Body of pancreas (tissue), 4 donors: Measurements from ENCODE around the gene GALNT14. TPM values are rescaled to one million over a fixed set of nuclear protein-coding genes. Genes with fewer than 3 reads are reported as not detected.

ENCODE experiments used
- ATAC-seq: fragments of 150-250 bp; one replicate; pipeline ENCODE4 v1.9.1; 2016
- DNase-seq, 4 donors: peaks; one replicate each; pipeline ENCODE4 v3.0.0-alpha.2; 2019
- H3K27ac ChIP-seq, 4 donors: fragments of 200-600 bp; sonication (generic); 1 replicate in 3 of 4; 2 replicates in 1 of 4; pipeline versions ENCODE4 v1.5.1 to v1.6.1; 2016 to 2019; ENCODE audit warnings: mild to moderate bottlenecking in 1 of 4, mixed read lengths in 1 of 4, moderate library complexity in 1 of 4
- H3K27me3 ChIP-seq, 2 donors: fragments of 200-600 bp; sonication (generic); one replicate each; pipeline ENCODE4 v1.6.0; 2016; ENCODE audit warnings: mild to moderate bottlenecking in 1 of 2
- H3K36me3 ChIP-seq, 2 donors: fragments of 200-600 bp; sonication (generic); replicated peaks in 1 of 2; 2 replicates each; pipeline ENCODE4 v1.5.1; 2016; ENCODE audit warnings: low read depth in 2 of 2; ENCODE audit not compliant: insufficient read depth in 1 of 2
- H3K4me1 ChIP-seq: fragments of 200-600 bp; sonication (generic); one replicate; pipeline ENCODE4 v1.6.0; 2016
- H3K4me3 ChIP-seq, 2 donors: fragments of 200-600 bp; sonication (generic); 1 replicate in 1 of 2; 2 replicates in 1 of 2; pipeline ENCODE4 v1.5.1; 2016 to 2019
- H3K9me3 ChIP-seq, 3 donors: fragments of 200-600 bp; sonication (generic); 1 replicate in 2 of 3; 2 replicates in 1 of 3; pipeline ENCODE4 v1.5.1; 2016
- POLR2A ChIP-seq, 3 donors: fragments of 450-650 bp; IDR thresholded peaks; one replicate each; pipeline ENCODE4 v1.6.1; 2016; ENCODE audit warnings: antibody characterized with exemption in 3 of 3, mild to moderate bottlenecking in 2 of 3
- WGBS, 2 donors: methylation state at CpG; one replicate each; pipeline ENCODE4 v1.1.5; 2017; 5-methylcytosine and 5-hydroxymethylcytosine counted together
- intact Hi-C: fragments of 100-400 bp; cut with DNase I; formaldehyde crosslinking; loops from one replicate; pipeline ENCODE4 v1.15.1; 2023
- total RNA-seq, 2 donors: library from RNA; depleted of rRNA; stranded (reverse); fragments of >200 nt; gene quantifications; one replicate each; pipeline ENCODE4 v1.1.0, GENCODE V29; 2016
- TF ChIP-seq, protein P1 (sequence below), 7 experiments: fragments of 450-650 bp in 4 of 7; fragments of 200-600 bp in 3 of 7; sonication (generic) in 3 of 7; IDR thresholded peaks; one replicate each; pipeline ENCODE4 v1.5.1; 2016 to 2019; ENCODE audit warnings: antibody characterized with exemption in 7 of 7

GALNT14 gene
- total RNA-seq, 2 donors from 2014 or later = 2.6 to 6.7 TPM

DNA sequence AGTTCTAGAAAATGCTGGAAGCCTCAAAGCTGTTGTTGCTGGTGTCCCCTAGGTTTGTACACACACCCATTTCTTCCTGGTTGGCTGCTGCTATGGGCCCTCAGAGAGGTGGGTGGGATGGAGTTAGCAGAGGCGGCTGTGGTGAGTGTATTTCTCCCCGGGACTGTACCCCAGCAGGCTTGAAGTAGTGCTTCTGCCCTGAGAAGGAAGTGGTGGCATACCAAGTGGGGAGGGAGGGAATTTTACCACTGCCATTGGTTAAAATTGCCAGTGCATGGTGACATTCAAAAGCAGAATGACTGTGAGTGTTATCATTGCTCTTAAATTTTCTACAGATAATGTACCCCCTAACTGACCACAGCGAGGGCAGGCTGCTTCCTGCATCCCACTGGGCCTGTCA, 205.4 kb downstream of the GALNT14 start:
- WGBS, 2 donors = 55 to 75% methylated on average over 1 to 3 of the region's 3 CpGs
- no peaks in the 10 kb centered on the region for H3K9me3 ChIP-seq
- H3K27me3 ChIP-seq = no peaks in the 10 kb centered on the region
- DNase-seq (no peak), ATAC-seq (no peak)
- no peaks in the 10 kb centered on the region for H3K36me3 ChIP-seq
- TF ChIP-seq, protein P1, sequence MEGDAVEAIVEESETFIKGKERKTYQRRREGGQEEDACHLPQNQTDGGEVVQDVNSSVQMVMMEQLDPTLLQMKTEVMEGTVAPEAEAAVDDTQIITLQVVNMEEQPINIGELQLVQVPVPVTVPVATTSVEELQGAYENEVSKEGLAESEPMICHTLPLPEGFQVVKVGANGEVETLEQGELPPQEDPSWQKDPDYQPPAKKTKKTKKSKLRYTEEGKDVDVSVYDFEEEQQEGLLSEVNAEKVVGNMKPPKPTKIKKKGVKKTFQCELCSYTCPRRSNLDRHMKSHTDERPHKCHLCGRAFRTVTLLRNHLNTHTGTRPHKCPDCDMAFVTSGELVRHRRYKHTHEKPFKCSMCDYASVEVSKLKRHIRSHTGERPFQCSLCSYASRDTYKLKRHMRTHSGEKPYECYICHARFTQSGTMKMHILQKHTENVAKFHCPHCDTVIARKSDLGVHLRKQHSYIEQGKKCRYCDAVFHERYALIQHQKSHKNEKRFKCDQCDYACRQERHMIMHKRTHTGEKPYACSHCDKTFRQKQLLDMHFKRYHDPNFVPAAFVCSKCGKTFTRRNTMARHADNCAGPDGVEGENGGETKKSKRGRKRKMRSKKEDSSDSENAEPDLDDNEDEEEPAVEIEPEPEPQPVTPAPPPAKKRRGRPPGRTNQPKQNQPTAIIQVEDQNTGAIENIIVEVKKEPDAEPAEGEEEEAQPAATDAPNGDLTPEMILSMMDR (IDR thresholded peaks at IDR 0.05) = no peak
- TF ChIP-seq POLR2A (IDR thresholded peaks at IDR 0.05) = no peak
- no peak overlapping the region for H3K4me3 ChIP-seq
- intact Hi-C loops = no loop called here
- no peak overlapping the region for H3K27ac ChIP-seq
- H3K4me1 ChIP-seq = no peaks in the 10 kb centered on the region

DNA sequence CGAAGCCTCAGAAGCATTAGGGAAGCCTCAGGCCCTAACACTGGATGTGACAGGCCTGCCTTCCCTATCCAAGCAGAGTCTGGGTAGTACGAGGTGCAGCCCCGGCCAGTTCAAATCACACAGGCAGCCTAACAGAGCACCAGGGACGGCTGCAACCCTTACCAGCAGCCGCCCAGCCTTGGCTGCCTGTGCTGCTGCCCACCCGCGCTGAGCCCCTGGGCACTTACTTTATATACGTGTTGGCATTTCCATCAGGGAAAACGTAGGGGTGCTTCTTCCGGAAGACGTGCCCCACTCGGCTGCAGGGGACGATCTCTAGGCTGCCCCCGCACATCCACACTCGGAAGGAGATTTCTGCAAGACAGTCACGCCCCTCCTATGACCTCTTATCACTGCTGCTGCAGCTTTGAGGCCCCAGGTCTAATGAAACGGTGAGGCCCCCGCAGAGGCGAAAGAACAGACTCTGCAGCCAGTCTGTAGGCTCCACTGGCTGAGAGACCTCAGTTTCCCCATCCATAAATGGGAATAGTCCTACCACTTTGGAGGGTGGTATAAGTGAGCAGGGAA, 206.3 kb downstream of the GALNT14 start:
- no peaks in the 10 kb centered on the region for H3K36me3 ChIP-seq
- H3K4me1 ChIP-seq = no peaks in the 10 kb centered on the region
- intact Hi-C loops = no loop called here
- ATAC-seq = no peak
- no peaks in the 10 kb centered on the region for H3K9me3 ChIP-seq
- WGBS, 2 donors = 87 to 88% methylated on average over 12 to 18 of the region's 19 CpGs
- H3K4me3 ChIP-seq = no peak overlapping the region
- TF ChIP-seq POLR2A (IDR thresholded peaks at IDR 0.05) = no peak
- TF ChIP-seq, protein P1 (IDR thresholded peaks at IDR 0.05) = no peak
- no peaks in the 10 kb centered on the region for H3K27me3 ChIP-seq
- H3K27ac ChIP-seq = no peak overlapping the region
- no peak for DNase-seq

DNA sequence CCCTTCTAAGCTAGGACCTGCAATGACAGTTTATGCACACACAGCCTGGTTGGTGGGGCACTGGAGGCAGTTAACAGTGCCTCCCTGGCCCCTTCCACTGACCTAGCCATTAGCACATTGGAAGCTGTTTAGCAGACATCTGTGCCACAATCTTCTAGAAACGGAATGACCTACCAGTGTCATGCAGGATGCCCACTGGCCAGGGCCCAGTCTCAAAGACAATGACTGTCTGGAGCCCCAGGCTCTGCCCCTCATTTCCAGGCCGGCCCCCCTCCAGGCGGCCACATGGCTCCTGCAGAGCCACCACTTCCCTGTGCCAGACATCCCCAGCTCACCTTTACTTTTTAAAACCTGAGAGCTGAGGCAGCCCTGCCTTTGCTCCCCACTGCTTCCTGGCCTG, 207.5 kb downstream of the GALNT14 start:
- intact Hi-C loops = no loop called here
- no peaks in the 10 kb centered on the region for H3K4me1 ChIP-seq
- H3K27me3 ChIP-seq = no peaks in the 10 kb centered on the region
- DNase-seq = no peak
- H3K9me3 ChIP-seq = no peaks in the 10 kb centered on the region
- 81 to 86% methylated on average over 3 of the region's 3 CpGs for WGBS, 2 donors
- no peak overlapping the region for H3K27ac ChIP-seq
- TF ChIP-seq, protein P1 (IDR thresholded peaks at IDR 0.05) = no peak
- no peak for TF ChIP-seq POLR2A (IDR thresholded peaks at IDR 0.05)
- H3K36me3 ChIP-seq = no peaks in the 10 kb centered on the region
- no peak overlapping the region for H3K4me3 ChIP-seq
- no peak for ATAC-seq

DNA sequence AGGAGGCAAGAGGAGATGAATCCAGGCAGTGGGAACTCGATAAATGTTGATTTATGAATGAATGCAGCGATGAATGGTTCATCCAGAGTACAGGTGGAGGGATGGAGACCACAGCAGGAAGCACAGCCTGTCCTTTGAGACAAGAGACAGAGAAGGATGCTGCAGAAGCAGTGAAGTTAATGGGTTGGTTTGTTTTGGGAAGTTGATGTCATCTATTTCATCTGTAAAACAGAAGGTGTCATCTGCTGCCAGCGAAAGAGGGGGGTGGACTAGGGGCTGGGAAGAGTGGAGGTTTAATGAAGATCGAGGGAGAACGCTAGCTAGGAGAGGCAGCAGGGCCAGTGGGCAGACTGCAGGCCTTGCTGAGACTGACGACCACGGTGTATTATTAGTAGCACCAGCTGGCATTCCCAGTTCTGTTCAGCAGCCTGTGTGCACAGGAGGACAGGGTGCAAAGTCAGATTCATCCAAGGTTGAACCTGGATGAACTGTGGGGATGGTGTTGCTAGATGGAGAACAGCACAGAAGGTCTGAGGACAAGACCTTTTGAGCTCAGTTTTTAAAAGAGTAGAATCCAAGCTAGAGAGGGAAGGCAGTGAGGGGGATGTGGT, 210.7 kb downstream of the GALNT14 start:
- Histone ChIP-seq H3K27me3 (no peaks in the 10 kb centered on the region), H3K9me3 (no peaks in the 10 kb centered on the region), H3K4me3 (no peak overlapping the region), H3K36me3 (no peaks in the 10 kb centered on the region), H3K27ac (no peak overlapping the region), H3K4me1 (no peaks in the 10 kb centered on the region)
- intact Hi-C loops = no loop called here
- 62 to 63% methylated on average over 7 of the region's 7 CpGs for WGBS, 2 donors
- TF ChIP-seq, protein P1 (IDR thresholded peaks at IDR 0.05) = no peak
- no peak for TF ChIP-seq POLR2A (IDR thresholded peaks at IDR 0.05)
- no peak for DNase-seq
- ATAC-seq = no peak

DNA sequence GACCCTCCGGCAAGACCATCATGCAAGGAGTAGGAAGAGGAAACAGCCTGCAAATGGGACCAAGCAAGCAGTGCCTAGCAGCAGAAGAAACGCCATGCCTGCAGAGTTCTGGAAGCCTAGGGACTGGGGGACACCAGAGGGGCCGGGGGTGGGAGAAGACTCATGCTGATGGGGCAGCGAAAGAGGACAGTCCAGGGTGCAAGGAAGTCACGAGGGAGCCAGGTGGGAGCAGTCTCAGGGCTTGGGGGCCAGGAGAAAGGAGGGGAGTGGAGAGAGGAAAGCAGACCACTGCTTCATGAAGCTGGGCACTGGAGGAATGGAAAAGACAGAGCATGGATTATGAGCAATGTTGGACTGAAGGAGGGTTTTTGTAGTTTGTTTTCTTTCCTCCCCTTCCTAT, 211.6 kb downstream of the GALNT14 start:
- Histone ChIP-seq H3K4me3 (no peak overlapping the region), H3K27me3 (no peaks in the 10 kb centered on the region), H3K36me3 (no peaks in the 10 kb centered on the region), H3K27ac (no peak overlapping the region), H3K4me1 (no peaks in the 10 kb centered on the region), H3K9me3 (no peaks in the 10 kb centered on the region)
- 66 to 67% methylated on average over 5 of the region's 5 CpGs for WGBS, 2 donors
- TF ChIP-seq POLR2A (IDR thresholded peaks at IDR 0.05) = no peak
- TF ChIP-seq, protein P1 (IDR thresholded peaks at IDR 0.05) = no peak
- ATAC-seq = no peak
- intact Hi-C loops = no loop called here
- no peak for DNase-seq
